Thoracic aorta (tissue), 2 donors: ENCODE data around the gene RPRD2. TPM values are rescaled to one million over a fixed set of nuclear protein-coding genes. Genes with fewer than 3 reads are reported as not detected.

Source experiments
- ATAC-seq: fragments of 150-250 bp; one replicate; pipeline ENCODE4 v1.8.0; 2017; ENCODE audit warnings: low read depth; ENCODE audit not compliant: insufficient number of reproducible peaks, low FRiP score
- DNase-seq: peaks from one replicate; pipeline ENCODE4 v3.0.0-alpha.2; 2020; ENCODE audit warnings: low spot score
- H3K27ac ChIP-seq, 2 donors: fragments of 200-600 bp; sonication (generic); 1 replicate in 1 of 2; 2 replicates in 1 of 2; pipeline ENCODE4 v1.5.1; 2016; ENCODE audit warnings: mild to moderate bottlenecking in 2 of 2, moderate library complexity in 2 of 2
- H3K27me3 ChIP-seq: fragments of 200-600 bp; sonication (generic); replicated peaks from 2 replicates; pipeline ENCODE4 v1.6.0; 2016; ENCODE audit warnings: mild to moderate bottlenecking; ENCODE audit not compliant: insufficient read depth
- H3K36me3 ChIP-seq: fragments of 200-600 bp; sonication (generic); one replicate; pipeline ENCODE4 v1.5.1; 2016
- H3K4me1 ChIP-seq, 2 donors: fragments of 200-600 bp; sonication (generic); 1 replicate in 1 of 2; 2 replicates in 1 of 2; pipeline versions ENCODE4 v1.5.1 to v1.6.0; 2016; ENCODE audit warnings: low read depth in 2 of 2, mild to moderate bottlenecking in 1 of 2; ENCODE audit not compliant: control insufficient read depth in 1 of 2
- H3K4me3 ChIP-seq: fragments of 200-600 bp; sonication (generic); 2 replicates; pipeline ENCODE4 v1.5.1; 2016; ENCODE audit warnings: mild to moderate bottlenecking
- H3K9me3 ChIP-seq: fragments of 200-600 bp; sonication (generic); 2 replicates; pipeline ENCODE4 v1.5.1; 2016
- CTCF ChIP-seq: fragments of 200-600 bp; sonication (generic); IDR thresholded peaks from one replicate; pipeline ENCODE4 v1.5.1; 2019; ENCODE audit warnings: antibody characterized with exemption
- total RNA-seq, 2 donors: library from RNA; depleted of rRNA; stranded (reverse); fragments of >200 nt; gene quantifications; one replicate each; pipeline versions ENCODE4 v1.1.0 to v1.2.3, GENCODE V29; 2016

The RPRD2 gene
- total RNA-seq, 2 donors from 2014 or later = 19.5 to 28.4 TPM

DNA sequence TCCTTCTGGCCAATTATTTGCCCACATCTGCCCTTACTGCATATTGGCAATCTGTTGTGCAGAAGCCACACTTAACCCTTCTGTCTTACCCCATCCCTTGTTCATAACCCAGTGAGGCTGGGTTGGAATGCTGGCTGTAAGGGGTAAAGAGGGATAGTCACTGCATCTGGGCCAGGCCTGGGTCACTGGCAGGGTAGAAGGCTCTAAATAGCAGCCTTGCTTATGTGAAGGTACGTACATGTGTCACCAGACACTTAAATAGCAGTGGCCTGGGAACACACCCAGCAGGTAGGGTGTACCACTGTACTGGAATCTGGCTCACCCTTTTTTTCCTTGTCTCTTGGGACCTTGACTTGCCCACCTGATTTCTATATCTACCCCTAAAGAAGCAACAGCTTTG is 113.4 kb downstream of the RPRD2 start:
- H3K36me3 ChIP-seq = peaks cover 9% of the 10 kb centered on the region
- no peak for DNase-seq
- no peaks in the 10 kb centered on the region for H3K9me3 ChIP-seq
- TF ChIP-seq CTCF = no peak
- H3K27ac ChIP-seq = no peak overlapping the region
- ATAC-seq = no peak
- no peak overlapping the region for H3K4me3 ChIP-seq
- no peaks in the 10 kb centered on the region for H3K4me1 ChIP-seq
- H3K27me3 ChIP-seq = no peaks in the 10 kb centered on the region

GRCh38 chr1:150477733-150478132 is 113.8 kb downstream of the RPRD2 start:
- no peaks in the 10 kb centered on the region for H3K9me3 ChIP-seq
- no peak overlapping the region for H3K27ac ChIP-seq
- no peak for TF ChIP-seq CTCF
- ATAC-seq (no peak), DNase-seq (no peak)
- no peak overlapping the region for H3K4me3 ChIP-seq
- H3K27me3 ChIP-seq = no peaks in the 10 kb centered on the region
- H3K4me1 ChIP-seq = no peaks in the 10 kb centered on the region
- peaks cover 5% of the 10 kb centered on the region for H3K36me3 ChIP-seq

GRCh38 chr1:150479370-150479769 is 115.4 kb downstream of the RPRD2 start:
- no peak overlapping the region for H3K4me3 ChIP-seq
- H3K36me3 ChIP-seq = no peaks in the 10 kb centered on the region
- no peaks in the 10 kb centered on the region for H3K9me3 ChIP-seq
- TF ChIP-seq CTCF = no peak
- ATAC-seq (no peak), DNase-seq (no peak)
- no peaks in the 10 kb centered on the region for H3K27me3 ChIP-seq
- no peaks in the 10 kb centered on the region for H3K4me1 ChIP-seq
- H3K27ac ChIP-seq = no peak overlapping the region

DNA sequence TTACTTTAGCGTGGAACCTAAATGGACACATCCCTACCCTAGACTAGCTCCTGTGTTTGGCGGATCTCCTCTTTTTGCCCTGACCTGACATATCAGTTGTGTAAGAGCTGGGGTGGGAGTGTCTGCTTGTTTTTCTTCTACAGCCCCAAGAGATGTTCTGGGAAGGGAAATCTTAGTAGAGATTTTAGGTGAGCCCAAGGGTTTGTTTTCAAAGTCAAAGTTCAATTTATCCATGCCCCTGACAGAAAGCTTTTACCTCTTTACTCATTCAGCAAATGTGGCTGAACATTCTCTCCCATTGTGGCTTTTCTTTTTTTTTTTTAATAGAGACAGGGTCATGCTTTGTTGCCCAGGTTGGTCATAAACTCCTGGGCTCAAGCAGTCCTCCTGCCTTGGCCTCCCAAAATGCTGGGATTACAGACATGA is 116.0 kb downstream of the RPRD2 start:
- Histone ChIP-seq H3K9me3 (no peaks in the 10 kb centered on the region), H3K36me3 (no peaks in the 10 kb centered on the region), H3K27ac (no peak overlapping the region), H3K4me1 (no peaks in the 10 kb centered on the region), H3K4me3 (no peak overlapping the region), H3K27me3 (no peaks in the 10 kb centered on the region)
- ATAC-seq (no peak), DNase-seq (no peak)
- no peak for TF ChIP-seq CTCF

GRCh38 chr1:150484431-150484830 is 120.5 kb downstream of the RPRD2 start:
- no peaks in the 10 kb centered on the region for H3K27me3 ChIP-seq
- H3K36me3 ChIP-seq = no peaks in the 10 kb centered on the region
- DNase-seq (no peak), ATAC-seq (no peak)
- no peak overlapping the region for H3K27ac ChIP-seq
- no peaks in the 10 kb centered on the region for H3K9me3 ChIP-seq
- TF ChIP-seq CTCF = no peak
- H3K4me1 ChIP-seq = peaks cover 6 to 7% of the 10 kb centered on the region in 2 donors
- no peak overlapping the region for H3K4me3 ChIP-seq
